GM18951 (cell line): ENCODE data around the gene DICER1.

Experiments used
- POLR2A ChIP-seq: IDR thresholded peaks from 4 replicates; pipeline ENCODE4 v1.6.1; 2011; ENCODE audit warnings: mild to moderate bottlenecking; ENCODE audit not compliant: insufficient read length, insufficient read depth; ENCODE audit errors: extremely low read depth
- in situ Hi-C: fragments of 300-500 bp; cut with MboI; formaldehyde crosslinking; loops from one replicate; pipeline ENCODE4 v1.12.0; 2022; ENCODE audit warnings: low sequenced_read_pairs, mixed read lengths, inconsistent platforms; ENCODE audit not compliant: unreplicated experiment

Gene DICER1

DNA sequence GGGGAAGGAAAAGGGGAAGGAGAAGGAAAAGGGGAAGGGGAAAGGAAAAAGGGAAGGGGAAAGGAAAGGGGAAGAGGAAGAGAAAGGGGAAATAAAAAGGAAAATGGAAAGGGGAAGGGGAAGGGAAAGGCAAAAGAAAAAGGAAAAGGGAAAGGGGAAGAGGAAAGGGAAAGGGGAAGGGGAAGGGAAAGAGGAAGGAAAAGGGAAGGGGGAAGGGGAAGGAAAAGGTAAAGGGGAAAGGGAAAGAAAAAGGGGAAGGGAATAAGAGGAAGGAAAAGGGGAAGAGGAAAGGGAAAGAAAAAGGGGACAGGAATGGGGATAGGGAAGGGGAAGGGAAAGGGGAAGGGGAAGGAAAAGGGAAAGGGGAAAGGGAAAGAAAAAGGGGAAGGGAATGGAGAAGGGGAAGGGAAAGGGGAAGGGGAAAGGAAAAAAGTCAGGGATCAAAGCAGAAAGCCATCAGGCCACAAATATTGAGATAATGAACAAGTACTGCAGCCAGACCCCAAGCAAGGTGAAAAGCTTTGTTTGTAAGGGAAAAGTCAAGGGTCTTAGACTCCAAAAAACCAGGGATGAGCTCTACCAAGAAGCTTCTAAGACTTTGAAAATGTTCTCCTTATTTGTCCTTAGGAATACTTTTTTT lies 20.0 kb downstream of the DICER1 start:
- TF ChIP-seq POLR2A, result no peak
- in situ Hi-C loops, result no loop called here

DNA sequence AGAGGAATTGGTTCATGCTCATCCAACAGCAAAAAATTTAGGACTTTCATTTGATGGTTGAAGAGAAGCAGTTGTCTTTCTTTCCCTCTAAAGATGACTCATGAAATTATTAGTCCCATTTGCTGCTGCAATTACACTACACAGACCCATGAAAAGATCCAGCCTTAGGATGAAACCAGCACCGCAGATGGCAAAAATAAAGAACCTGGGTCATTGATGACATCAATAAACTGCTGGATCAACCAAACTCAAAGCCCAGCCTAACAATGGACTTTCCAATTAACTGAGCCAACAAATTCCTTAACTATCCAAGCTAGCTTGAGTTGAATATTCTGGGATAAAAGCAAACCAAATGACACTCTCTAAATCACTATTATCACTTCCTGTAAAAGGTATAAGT lies 20.7 kb downstream of the DICER1 start:
- in situ Hi-C loops, result no loop called here
- no peak for TF ChIP-seq POLR2A

DNA sequence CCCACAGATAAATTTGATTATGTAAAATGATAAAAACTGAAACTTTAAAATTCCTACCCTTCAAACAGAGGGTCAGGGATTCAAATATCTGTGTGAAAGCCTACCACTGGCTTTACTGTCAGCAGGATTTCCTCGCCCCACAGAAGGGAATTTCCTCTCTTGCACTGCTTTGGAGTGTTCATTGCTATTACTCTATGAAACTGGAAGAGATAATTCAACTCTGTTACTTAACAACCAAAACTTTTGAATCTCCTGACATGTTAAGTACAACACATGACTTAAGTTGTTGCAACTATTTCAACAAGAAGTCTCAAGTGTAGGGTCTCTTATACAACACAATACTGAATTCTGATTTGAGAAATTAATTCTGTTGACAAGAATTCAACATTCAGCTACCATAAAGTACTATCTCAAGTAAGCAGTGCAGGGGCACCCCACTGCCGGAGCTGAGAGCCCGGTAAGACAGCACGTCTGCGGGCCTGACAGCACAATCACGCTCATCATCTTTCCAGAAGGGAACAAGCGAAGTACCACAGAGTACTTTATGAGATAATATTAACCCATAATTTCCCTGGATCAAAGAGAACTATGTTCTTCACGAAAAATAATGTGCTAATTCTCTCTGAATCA lies 22.9 kb downstream of the DICER1 start:
- in situ Hi-C loops, result no loop called here
- no peak for TF ChIP-seq POLR2A

DNA sequence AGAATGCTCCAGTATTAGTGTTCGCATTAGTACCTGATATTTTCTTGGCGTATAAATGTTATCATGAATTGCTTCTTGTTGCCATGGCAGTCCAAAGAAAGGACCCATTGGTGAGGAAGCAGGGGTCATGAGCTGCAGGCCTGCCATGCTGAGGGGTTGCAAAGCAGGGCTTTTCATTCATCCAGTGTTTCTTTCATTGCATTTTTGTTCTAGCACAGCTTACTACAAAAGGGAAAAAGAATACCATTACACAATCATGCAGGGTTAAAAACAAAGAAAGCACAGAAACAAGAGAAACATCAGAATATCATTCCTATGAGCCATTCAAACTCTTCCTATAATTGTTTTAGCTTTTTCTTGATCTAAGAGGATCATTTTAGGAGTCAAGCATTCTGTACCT lies 24.0 kb downstream of the DICER1 start:
- in situ Hi-C loops, result no loop called here
- no peak for TF ChIP-seq POLR2A

DNA sequence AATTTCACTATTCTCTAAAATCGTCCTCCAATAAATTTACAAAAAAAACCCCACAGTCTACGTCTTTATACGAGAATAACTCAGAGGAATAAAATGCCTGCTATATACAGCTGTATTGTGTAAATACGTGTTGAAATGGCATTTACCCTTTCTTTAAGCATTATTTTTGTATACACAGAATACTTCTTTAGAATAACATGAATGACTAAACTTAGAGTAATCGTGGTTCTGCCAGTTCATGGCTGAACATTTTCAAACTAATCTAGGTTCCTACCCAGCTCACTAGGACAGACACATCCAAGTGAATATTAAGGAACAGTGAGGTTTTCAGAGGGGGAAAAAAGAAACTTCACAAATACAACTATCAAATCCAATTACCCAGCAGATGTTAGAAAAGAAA lies 24.6 kb downstream of the DICER1 start:
- no peak for TF ChIP-seq POLR2A
- in situ Hi-C loops, result no loop called here

DNA sequence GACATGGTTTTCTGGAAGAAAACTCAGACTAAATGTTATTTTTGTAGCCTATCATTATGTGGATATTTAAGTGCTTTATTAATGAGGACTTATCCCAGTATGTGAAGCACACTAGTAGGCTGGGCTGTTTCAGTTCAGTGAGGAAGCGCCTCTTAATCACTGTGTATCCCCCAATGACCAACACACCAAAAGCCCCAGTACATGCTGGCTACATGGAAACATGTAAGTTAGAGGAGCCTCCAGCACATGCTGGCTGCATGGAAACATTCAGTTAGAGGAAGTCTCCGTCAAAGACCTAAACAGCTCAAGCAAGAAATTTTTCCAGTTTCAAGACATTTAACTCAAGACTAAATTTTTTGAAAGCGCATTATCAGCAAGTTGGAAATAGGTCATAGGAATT lies 26.8 kb downstream of the DICER1 start:
- in situ Hi-C loops, result no loop called here
- TF ChIP-seq POLR2A, result no peak

DNA sequence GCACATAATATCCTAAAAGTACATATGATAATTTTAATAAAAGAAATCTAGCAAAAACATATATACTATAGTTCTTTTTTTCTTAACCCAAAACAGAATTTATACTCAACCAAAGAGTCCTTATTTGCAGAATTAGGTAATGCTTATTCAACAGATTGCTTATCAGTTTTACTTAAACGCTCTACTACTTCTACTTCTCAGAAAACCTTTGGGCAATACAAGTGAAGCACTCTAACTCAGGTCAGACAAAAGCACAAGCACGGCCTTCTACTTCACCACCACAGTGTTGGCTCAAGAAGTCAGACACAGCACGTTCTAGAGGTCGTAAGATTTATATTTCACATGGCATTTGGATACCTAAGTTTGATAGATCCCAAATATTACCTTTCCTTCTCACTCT lies 29.2 kb downstream of the DICER1 start:
- no peak for TF ChIP-seq POLR2A
- in situ Hi-C loops, result no loop called here

DNA sequence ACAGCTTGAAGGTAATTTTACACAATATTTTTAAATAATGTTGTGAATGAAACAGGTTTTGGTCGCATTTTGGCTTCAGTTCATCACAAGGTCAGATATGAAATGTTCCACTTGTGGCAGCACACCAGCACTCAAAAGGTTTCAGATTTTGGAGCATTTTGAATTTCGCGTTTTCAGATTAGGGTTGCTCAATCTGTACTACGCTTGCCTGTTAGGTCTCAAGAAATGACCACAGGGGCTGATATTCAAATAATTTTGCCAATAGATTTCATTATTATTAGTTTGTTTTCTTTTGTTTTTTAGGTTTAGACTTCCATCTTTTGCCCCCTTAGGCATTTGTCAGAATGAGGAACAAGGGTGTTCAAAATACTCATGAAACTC lies 29.8 kb downstream of the DICER1 start:
- TF ChIP-seq POLR2A, result no peak
- in situ Hi-C loops, result no loop called here

DNA sequence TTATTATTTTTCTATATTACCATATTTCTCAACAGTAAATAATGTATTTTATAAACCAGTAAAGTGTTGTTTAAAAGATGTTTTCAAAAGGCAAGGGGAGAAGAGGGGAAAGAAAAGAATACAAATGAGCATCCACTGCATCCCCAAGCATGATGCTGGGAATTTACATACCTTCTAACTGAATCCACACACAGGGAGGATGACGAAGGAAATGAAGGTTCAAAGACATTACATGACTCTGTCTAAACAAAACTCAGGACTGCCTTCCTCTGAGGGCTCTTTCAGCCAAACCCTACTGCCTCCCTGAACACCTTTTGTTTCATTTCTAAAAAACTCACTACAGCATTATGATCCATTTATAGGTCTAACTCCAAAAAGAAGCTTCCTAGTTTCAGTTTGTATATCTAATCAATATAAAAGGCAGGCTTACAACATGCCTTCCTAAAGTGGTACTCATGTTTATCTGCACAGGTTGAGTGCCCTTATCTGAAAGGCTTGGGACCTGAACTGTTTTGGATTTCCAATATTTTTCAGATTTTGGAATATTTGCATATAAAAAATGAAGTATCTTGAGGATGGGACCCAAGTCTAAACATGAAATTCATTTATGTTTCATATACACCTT lies 30.3 kb downstream of the DICER1 start:
- in situ Hi-C loops, result no loop called here
- no peak for TF ChIP-seq POLR2A

DNA sequence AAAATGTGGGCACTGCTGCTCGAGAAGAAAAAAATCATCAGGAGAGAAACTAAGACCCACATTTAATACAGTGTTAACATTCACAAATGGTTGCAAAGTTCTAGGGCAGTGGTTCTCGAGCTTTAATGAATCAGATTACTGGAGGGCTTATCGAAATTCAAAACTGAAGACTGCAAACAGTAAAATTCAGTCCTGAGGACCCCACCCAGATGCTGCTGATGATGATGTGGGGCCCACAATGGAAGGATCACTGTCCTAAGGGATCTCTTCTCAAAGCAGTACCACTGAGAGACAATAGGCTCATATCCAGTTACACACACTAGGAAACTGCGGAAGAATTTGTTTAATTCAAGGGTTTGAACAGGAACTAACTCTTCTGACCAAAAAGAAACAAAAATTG lies 31.4 kb downstream of the DICER1 start:
- in situ Hi-C loops, result no loop called here
- no peak for TF ChIP-seq POLR2A

DNA sequence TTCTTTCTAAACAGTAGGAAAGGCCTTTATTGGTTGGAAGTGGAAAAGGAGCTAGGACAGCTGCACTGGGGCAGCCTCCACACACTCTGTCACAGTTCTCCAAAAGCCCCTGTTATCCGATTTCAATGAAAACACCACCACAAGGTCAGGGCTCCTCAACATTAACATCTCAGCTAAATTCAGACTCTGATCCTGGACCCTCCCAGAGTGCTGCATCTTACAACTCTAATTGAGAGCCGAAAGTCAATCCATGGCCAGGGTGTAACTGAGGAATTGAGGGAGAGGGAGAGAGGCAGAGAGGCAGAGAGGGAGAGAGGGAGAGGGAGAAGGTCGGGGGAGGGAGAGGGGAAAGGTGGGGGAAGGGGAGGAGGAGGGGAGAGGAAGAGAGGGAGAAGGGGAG lies 32.1 kb downstream of the DICER1 start:
- in situ Hi-C loops, result no loop called here
- TF ChIP-seq POLR2A, result no peak

DNA sequence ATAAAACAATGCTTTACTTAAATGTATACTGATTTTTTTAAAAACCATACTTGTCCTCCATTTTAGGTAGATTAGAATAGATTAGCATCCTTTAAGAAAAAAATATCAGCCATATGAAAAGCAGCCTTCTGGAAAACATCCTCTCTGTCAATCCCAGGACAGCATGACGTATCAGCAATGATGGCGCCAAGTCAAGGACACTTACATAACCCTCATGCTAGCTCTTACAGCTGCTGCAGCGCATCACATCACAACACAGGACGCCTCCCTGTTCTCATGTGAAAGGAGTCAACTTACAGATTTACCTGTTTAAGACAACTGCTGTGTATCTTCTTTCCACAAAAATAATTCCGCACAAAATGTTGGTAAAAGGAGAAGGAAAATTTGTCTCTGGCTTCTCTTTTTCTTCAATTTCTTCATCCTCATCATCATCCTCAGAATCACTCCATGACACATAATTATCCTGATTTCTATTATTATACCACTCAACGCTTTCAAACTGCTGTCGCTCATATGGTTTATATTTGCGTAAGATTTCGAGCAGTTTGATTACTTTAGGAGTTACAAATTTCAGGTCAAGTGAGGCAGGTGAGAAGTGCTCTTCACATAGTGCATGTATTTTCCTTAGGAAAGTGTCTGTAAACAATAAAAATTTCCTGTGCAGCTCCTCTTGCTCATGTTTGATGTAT lies 33.3 kb downstream of the DICER1 start:
- in situ Hi-C loops, result no loop called here
- TF ChIP-seq POLR2A, result no peak

DNA sequence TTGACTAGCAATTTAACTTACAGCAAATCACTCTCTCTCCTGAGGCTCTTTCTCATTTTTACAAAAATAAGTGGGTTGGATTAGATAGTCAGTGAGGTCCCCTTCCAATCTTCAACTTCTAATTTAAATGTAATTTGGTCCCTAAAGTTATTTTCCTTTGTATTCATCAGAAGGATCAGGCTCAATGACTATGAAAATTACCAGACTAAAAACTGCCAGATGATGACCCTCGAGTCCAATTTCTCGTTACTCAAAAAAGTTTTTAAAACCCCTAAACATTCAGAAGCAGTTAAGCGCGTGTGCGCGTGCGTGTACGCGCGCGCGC lies 34.7 kb downstream of the DICER1 start:
- in situ Hi-C loops, result no loop called here

DNA sequence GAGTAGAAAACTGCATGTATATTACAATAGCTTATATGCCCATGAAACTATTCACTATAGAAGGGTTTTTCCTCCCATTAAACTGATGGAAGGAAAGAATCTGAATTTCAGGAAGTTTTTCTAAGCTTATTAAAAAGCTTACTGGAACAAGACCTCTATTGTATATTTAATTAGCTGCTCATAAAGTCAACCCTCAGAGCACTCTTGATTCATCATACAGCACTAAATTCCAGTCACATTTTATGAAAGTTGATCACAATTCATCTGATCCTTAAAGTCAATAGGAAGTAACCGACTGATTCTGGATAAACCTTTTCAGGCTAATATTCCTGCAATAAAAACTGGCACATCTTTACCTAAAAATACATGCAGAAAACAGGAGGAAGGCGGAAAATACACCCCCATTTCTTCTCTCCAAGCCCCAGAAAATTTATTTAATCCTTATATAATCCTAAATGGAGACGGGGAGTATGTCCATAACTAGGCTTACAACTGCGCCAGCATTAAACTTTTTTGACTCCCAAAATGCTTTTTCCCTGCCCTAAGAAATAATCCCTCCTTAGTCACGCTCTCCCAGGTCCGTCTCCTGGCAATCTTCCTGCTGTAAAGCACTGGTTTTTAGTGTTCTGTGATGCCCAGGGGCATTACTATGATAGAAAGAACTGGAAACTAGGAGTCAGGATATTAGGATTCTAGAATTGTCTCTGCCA lies 35.3 kb downstream of the DICER1 start:
- TF ChIP-seq POLR2A, result no peak
- in situ Hi-C loops, result no loop called here

More for the DNA sequence above, 34.7 kb downstream of the DICER1 start:
- no peak for TF ChIP-seq POLR2A

DNA sequence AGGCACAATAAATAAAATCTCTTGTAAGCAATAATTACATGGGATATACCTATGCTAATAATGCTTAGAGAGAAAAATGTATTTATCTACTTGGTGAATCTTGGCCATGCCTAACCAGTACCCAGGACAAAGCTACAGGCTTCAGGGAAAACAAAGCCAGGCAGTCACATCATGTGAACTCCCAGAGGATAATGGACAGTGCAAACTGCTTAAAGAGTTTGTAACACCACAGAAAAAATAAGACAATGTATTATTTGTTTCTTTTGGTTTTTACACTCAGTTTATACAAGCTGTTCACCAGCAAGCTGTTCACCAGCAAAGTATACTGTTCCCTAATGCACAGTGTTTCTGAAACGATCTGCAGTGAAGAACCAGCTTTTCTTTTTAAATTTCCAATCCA lies 38.0 kb downstream of the DICER1 start:
- no peak for TF ChIP-seq POLR2A
- in situ Hi-C loops, result no loop called here
